Thoracic aorta (tissue), 2 donors: ENCODE results near the gene PTPN6. TPM values are rescaled to one million over a fixed set of nuclear protein-coding genes. Genes with fewer than 3 reads are reported as not detected.

Experiments used
- ATAC-seq: fragments of 150-250 bp; one replicate; pipeline ENCODE4 v1.8.0; 2017; ENCODE audit warnings: low read depth; ENCODE audit not compliant: insufficient number of reproducible peaks, low FRiP score
- DNase-seq: peaks from one replicate; pipeline ENCODE4 v3.0.0-alpha.2; 2020; ENCODE audit warnings: low spot score
- H3K27ac ChIP-seq, 2 donors: fragments of 200-600 bp; sonication (generic); 1 replicate in 1 of 2; 2 replicates in 1 of 2; pipeline ENCODE4 v1.5.1; 2016; ENCODE audit warnings: mild to moderate bottlenecking in 2 of 2, moderate library complexity in 2 of 2
- H3K27me3 ChIP-seq: fragments of 200-600 bp; sonication (generic); replicated peaks from 2 replicates; pipeline ENCODE4 v1.6.0; 2016; ENCODE audit warnings: mild to moderate bottlenecking; ENCODE audit not compliant: insufficient read depth
- H3K36me3 ChIP-seq: fragments of 200-600 bp; sonication (generic); one replicate; pipeline ENCODE4 v1.5.1; 2016
- H3K4me1 ChIP-seq, 2 donors: fragments of 200-600 bp; sonication (generic); 1 replicate in 1 of 2; 2 replicates in 1 of 2; pipeline versions ENCODE4 v1.5.1 to v1.6.0; 2016; ENCODE audit warnings: low read depth in 2 of 2, mild to moderate bottlenecking in 1 of 2; ENCODE audit not compliant: control insufficient read depth in 1 of 2
- H3K4me3 ChIP-seq: fragments of 200-600 bp; sonication (generic); 2 replicates; pipeline ENCODE4 v1.5.1; 2016; ENCODE audit warnings: mild to moderate bottlenecking
- H3K9me3 ChIP-seq: fragments of 200-600 bp; sonication (generic); 2 replicates; pipeline ENCODE4 v1.5.1; 2016
- total RNA-seq, 2 donors: library from RNA; depleted of rRNA; stranded (reverse); fragments of >200 nt; gene quantifications; one replicate each; pipeline versions ENCODE4 v1.1.0 to v1.2.3, GENCODE V29; 2016
- TF ChIP-seq, protein P1 (sequence below): fragments of 200-600 bp; sonication (generic); IDR thresholded peaks from one replicate; pipeline ENCODE4 v1.5.1; 2019; ENCODE audit warnings: antibody characterized with exemption

PTPN6 gene
- total RNA-seq, 2 donors from 2014 or later: 19.0 to 24.0 TPM

DNA sequence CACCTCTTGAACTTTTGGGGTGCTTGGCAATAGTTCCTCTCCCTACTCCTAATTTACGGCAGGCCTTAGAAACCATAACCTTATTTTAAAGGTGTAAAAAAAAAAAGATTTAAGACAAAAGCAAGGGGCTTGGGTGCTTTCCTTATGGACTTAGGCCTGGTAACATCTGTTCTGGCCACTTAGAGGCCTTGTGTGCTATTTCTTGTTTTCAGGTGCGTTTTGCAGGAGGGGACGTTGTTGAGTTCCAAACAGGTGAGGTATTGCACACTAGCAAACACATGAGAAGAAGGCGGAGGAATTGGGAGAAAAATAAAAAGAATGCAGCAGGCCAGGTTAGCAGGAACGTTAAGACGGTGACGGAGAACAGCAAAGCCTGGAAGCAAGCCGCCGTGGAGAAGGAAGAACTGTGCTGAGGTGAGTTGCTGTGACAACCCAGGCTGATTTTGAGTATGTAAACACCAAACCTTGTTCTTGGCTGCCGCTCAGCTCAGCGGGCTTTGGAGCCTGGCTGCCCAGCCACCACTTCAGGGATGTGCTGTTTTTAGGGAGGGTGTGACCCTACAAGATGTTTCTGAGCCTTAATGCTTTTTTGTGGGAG is 36.9 kb downstream of the PTPN6 start:
- Histone ChIP-seq H3K27ac (no peak overlapping the region), H3K4me1 (no peaks in the 10 kb centered on the region), H3K9me3 (no peaks in the 10 kb centered on the region), H3K36me3 (peaks cover 12% of the 10 kb centered on the region), H3K27me3 (no peaks in the 10 kb centered on the region), H3K4me3 (no peak overlapping the region)
- ATAC-seq: no peak
- TF ChIP-seq, protein P1, sequence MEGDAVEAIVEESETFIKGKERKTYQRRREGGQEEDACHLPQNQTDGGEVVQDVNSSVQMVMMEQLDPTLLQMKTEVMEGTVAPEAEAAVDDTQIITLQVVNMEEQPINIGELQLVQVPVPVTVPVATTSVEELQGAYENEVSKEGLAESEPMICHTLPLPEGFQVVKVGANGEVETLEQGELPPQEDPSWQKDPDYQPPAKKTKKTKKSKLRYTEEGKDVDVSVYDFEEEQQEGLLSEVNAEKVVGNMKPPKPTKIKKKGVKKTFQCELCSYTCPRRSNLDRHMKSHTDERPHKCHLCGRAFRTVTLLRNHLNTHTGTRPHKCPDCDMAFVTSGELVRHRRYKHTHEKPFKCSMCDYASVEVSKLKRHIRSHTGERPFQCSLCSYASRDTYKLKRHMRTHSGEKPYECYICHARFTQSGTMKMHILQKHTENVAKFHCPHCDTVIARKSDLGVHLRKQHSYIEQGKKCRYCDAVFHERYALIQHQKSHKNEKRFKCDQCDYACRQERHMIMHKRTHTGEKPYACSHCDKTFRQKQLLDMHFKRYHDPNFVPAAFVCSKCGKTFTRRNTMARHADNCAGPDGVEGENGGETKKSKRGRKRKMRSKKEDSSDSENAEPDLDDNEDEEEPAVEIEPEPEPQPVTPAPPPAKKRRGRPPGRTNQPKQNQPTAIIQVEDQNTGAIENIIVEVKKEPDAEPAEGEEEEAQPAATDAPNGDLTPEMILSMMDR: no peak
- DNase-seq: no peak

DNA sequence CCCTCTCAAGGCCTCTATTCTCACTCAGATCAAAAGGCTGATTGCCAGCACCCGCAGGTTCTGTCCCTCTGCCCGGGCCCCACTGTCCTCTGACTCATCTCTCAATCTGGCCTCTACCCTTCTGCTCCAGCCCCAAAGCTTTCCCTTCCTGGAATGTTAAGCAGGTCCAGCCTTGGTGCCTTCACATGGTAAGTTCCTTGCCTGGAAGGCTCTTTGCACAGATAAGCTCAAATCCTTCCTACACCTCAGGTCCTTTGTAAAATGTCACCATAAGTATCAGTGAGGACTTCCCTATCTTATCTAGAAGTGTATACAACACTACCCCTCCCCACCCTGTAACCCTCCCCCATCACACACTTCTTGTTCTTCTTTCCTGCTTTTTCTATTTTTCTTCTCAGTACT is 44.9 kb downstream of the PTPN6 start:
- H3K27ac ChIP-seq: no peak overlapping the region
- peaks cover 0 to 3% of the 10 kb centered on the region in 2 donors for H3K4me1 ChIP-seq
- ATAC-seq: no peak
- TF ChIP-seq, protein P1: no peak
- H3K36me3 ChIP-seq: no peaks in the 10 kb centered on the region
- DNase-seq: no peak
- H3K4me3 ChIP-seq: no peak overlapping the region
- no peaks in the 10 kb centered on the region for H3K9me3 ChIP-seq
- no peaks in the 10 kb centered on the region for H3K27me3 ChIP-seq

GRCh38 chr12:6998715-6999451 is 47.7 kb downstream of the PTPN6 start:
- ATAC-seq: no peak
- H3K9me3 ChIP-seq: no peaks in the 10 kb centered on the region
- no peak overlapping the region for H3K4me3 ChIP-seq
- H3K27me3 ChIP-seq: no peaks in the 10 kb centered on the region
- H3K36me3 ChIP-seq: no peaks in the 10 kb centered on the region
- no peak overlapping the region for H3K27ac ChIP-seq
- TF ChIP-seq, protein P1: no peak
- DNase-seq: no peak
- peaks cover 0 to 3% of the 10 kb centered on the region in 2 donors for H3K4me1 ChIP-seq

DNA sequence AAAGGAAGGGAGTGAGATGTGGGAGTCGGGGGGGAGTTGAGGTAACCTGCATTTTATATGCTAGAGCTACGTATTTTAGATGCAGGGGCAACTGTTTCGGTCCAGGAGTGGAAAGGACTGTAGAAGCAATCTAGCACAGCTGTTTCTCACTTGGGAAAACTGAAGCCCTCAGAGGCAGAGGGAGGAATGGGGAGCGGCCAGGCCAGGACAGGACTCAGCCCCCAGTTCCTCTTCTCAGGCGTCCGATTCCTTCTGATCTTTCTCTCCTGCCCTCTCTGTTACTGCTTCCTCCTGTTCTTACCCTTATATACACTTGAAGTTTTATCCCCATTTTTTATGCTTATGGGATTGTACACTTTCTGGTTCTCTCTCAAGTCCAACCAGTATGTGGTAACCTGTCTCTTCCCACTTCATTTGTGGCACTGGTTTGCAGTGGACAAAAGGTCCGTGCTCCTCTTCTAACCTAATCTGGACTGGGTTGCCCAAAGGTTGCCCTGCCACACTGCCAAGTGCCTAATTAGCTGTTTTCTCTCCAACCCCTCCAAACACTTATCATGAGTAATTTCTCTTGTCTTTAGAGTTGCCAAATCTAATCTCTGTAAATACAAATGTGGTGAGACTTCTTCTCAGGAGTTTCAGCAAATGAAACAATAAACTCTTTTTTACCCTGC is 50.9 kb downstream of the PTPN6 start:
- H3K9me3 ChIP-seq: no peaks in the 10 kb centered on the region
- H3K27me3 ChIP-seq: no peaks in the 10 kb centered on the region
- H3K27ac ChIP-seq: no peak overlapping the region
- no peak for DNase-seq
- ATAC-seq: no peak
- TF ChIP-seq, protein P1: no peak
- H3K36me3 ChIP-seq: no peaks in the 10 kb centered on the region
- peaks cover 0 to 3% of the 10 kb centered on the region in 2 donors for H3K4me1 ChIP-seq
- no peak overlapping the region for H3K4me3 ChIP-seq

DNA sequence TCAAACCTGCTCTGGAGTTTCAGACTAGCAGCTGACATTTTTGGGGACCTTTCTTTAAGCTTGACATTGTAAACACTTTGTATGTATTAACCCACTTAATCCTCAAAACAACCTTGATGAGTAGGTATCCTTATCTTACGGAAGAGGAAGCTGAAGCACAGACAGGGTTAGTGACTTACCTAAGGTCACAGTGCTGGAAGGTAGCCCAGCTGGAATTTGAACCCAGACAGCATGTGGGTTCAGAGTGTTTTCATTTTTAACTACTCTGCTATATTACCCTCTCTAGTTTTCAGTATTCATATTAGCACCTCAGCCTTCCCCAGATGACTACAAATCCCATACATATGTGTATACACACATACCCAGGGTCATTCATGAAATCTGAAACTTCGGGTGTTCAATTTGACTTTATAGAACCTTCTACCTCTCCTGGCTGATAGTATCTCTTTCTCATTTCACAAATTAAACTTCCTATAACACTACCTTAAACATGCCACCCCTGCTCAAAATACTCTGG is 53.2 kb downstream of the PTPN6 start:
- DNase-seq (no peak), ATAC-seq (no peak)
- H3K36me3 ChIP-seq: no peaks in the 10 kb centered on the region
- no peaks in the 10 kb centered on the region for H3K27me3 ChIP-seq
- no peaks in the 10 kb centered on the region for H3K9me3 ChIP-seq
- H3K4me1 ChIP-seq: no peaks in the 10 kb centered on the region
- H3K27ac ChIP-seq: no peak overlapping the region
- H3K4me3 ChIP-seq: no peak overlapping the region
- TF ChIP-seq, protein P1: no peak
